ENCODE results near the gene CFAP53.

The CFAP53 gene

GRCh38 chr18:50287028-50287440 lies 20.7 kb upstream of the CFAP53 start:
- H3K36me3 ChIP-seq (ENCODE audit: insufficient read depth, low read length), result peaks cover 38% of the 10 kb centered on the region
- no peaks in the 10 kb centered on the region for H3K4me1 ChIP-seq (ENCODE audit: insufficient read depth, low read length)
- H3K9me3 ChIP-seq (ENCODE audit: insufficient read depth, low read depth, low read length), result no peaks in the 10 kb centered on the region
- peak overlapping the region; percentile 82 for H3K4me3 ChIP-seq (ENCODE audit: low read length)
- no peak overlapping the region for H3K27ac ChIP-seq (ENCODE audit: low read depth, low read length)
- peak overlapping the region; percentile 59 for H3K9ac ChIP-seq (ENCODE audit: low read depth, low read length)
- WGBS, result under 1% methylated on average over 27 of the region's 27 CpGs
- no peaks in the 10 kb centered on the region for H3K27me3 ChIP-seq (ENCODE audit: insufficient read depth, low read length)

- Histone ChIP-seq H3K27ac (ENCODE audit: low read depth, low read length) (no peak overlapping the region), H3K9me3 (ENCODE audit: insufficient read depth, low read depth, low read length) (no peaks in the 10 kb centered on the region), H3K27me3 (ENCODE audit: insufficient read depth, low read length) (no peaks in the 10 kb centered on the region), H3K36me3 (ENCODE audit: insufficient read depth, low read length) (peaks cover 38% of the 10 kb centered on the region), H3K9ac (ENCODE audit: low read depth, low read length) (peak overlapping the region; percentile 59), H3K4me1 (ENCODE audit: insufficient read depth, low read length) (no peaks in the 10 kb centered on the region), H3K4me3 (ENCODE audit: low read length) (peak overlapping the region; percentile 82)
- WGBS, result 22% methylated on average over 23 of the region's 23 CpGs
These were observed 20.2 kb upstream of the CFAP53 start for GRCh38 chr18:50286391-50287027.

- 0 out of 2 replicates have a peak overlapping the region, but pooled peaks have one; percentile 82 for H3K4me3 ChIP-seq (ENCODE audit: low read length)
- no peak overlapping the region for H3K27ac ChIP-seq (ENCODE audit: low read depth, low read length)
- no peaks in the 10 kb centered on the region for H3K27me3 ChIP-seq (ENCODE audit: insufficient read depth, low read length)
- H3K9ac ChIP-seq (ENCODE audit: low read depth, low read length), result no peak overlapping the region
- no peaks in the 10 kb centered on the region for H3K4me1 ChIP-seq (ENCODE audit: insufficient read depth, low read length)
- peaks cover 38% of the 10 kb centered on the region for H3K36me3 ChIP-seq (ENCODE audit: insufficient read depth, low read length)
- 96% methylated on average over 24 of the region's 24 CpGs for WGBS
- no peaks in the 10 kb centered on the region for H3K9me3 ChIP-seq (ENCODE audit: insufficient read depth, low read depth, low read length)
These were observed 19.5 kb upstream of the CFAP53 start for GRCh38 chr18:50285631-50286321.

GRCh38 chr18:50285071-50285470 lies 18.8 kb upstream of the CFAP53 start:
- no peaks in the 10 kb centered on the region for H3K27me3 ChIP-seq (ENCODE audit: insufficient read depth, low read length)
- WGBS, result 97% methylated on average over 13 of the region's 13 CpGs
- H3K27ac ChIP-seq (ENCODE audit: low read depth, low read length), result no peak overlapping the region
- H3K9me3 ChIP-seq (ENCODE audit: insufficient read depth, low read depth, low read length), result no peaks in the 10 kb centered on the region
- no peak overlapping the region for H3K9ac ChIP-seq (ENCODE audit: low read depth, low read length)
- H3K4me1 ChIP-seq (ENCODE audit: insufficient read depth, low read length), result no peaks in the 10 kb centered on the region; the same call in 1 of the 2 replicates
- no peak overlapping the region for H3K4me3 ChIP-seq (ENCODE audit: low read length)
- H3K36me3 ChIP-seq (ENCODE audit: insufficient read depth, low read length), result peaks cover 38% of the 10 kb centered on the region

- Histone ChIP-seq H3K27me3 (ENCODE audit: insufficient read depth, low read length) (no peaks in the 10 kb centered on the region), H3K4me3 (ENCODE audit: low read length) (no peak overlapping the region), H3K4me1 (ENCODE audit: insufficient read depth, low read length) (no peaks in the 10 kb centered on the region; the same call in 1 of the 2 replicates), H3K9ac (ENCODE audit: low read depth, low read length) (no peak overlapping the region), H3K36me3 (ENCODE audit: insufficient read depth, low read length) (peaks cover 41% of the 10 kb centered on the region), H3K9me3 (ENCODE audit: insufficient read depth, low read depth, low read length) (no peaks in the 10 kb centered on the region), H3K27ac (ENCODE audit: low read depth, low read length) (no peak overlapping the region)
- WGBS, result 95% methylated on average over 15 of the region's 15 CpGs
These were observed 18.1 kb upstream of the CFAP53 start for GRCh38 chr18:50284255-50284885.

- no peak overlapping the region for H3K4me3 ChIP-seq (ENCODE audit: low read length)
- H3K36me3 ChIP-seq (ENCODE audit: insufficient read depth, low read length), result peaks cover 49% of the 10 kb centered on the region
- H3K4me1 ChIP-seq (ENCODE audit: insufficient read depth, low read length), result no peaks in the 10 kb centered on the region; the same call in 1 of the 2 replicates
- 96% methylated on average over 29 of the region's 29 CpGs for WGBS
- no peak overlapping the region for H3K9ac ChIP-seq (ENCODE audit: low read depth, low read length)
- H3K9me3 ChIP-seq (ENCODE audit: insufficient read depth, low read depth, low read length), result no peaks in the 10 kb centered on the region
- H3K27me3 ChIP-seq (ENCODE audit: insufficient read depth, low read length), result no peaks in the 10 kb centered on the region
- no peak overlapping the region for H3K27ac ChIP-seq (ENCODE audit: low read depth, low read length)
These were observed 17.3 kb upstream of the CFAP53 start for GRCh38 chr18:50283469-50284209.

- no peaks in the 10 kb centered on the region for H3K9me3 ChIP-seq (ENCODE audit: insufficient read depth, low read depth, low read length)
- peaks cover 58% of the 10 kb centered on the region for H3K36me3 ChIP-seq (ENCODE audit: insufficient read depth, low read length)
- no peak overlapping the region for H3K4me3 ChIP-seq (ENCODE audit: low read length)
- no peaks in the 10 kb centered on the region; the same call in 1 of the 2 replicates for H3K4me1 ChIP-seq (ENCODE audit: insufficient read depth, low read length)
- H3K9ac ChIP-seq (ENCODE audit: low read depth, low read length), result no peak overlapping the region
- H3K27ac ChIP-seq (ENCODE audit: low read depth, low read length), result no peak overlapping the region
- H3K27me3 ChIP-seq (ENCODE audit: insufficient read depth, low read length), result no peaks in the 10 kb centered on the region
- WGBS, result 95% methylated on average over 42 of the region's 42 CpGs
These were observed 16.4 kb upstream of the CFAP53 start for GRCh38 chr18:50282521-50283335.

GRCh38 chr18:50281972-50282520 lies 15.8 kb upstream of the CFAP53 start:
- Histone ChIP-seq H3K4me3 (ENCODE audit: low read length) (peak overlapping the region; percentile 97), H3K36me3 (ENCODE audit: insufficient read depth, low read length) (peaks cover 65% of the 10 kb centered on the region)

GRCh38 chr18:50281295-50281971 lies 15.1 kb upstream of the CFAP53 start, which contains the start of gene MBD1:
Gene MBD1 (minus strand): TSS chr18:50281523. CDS start chr18:50279992, 1,531 bp downstream.
- no peaks in the 10 kb centered on the region; the same call in 1 of the 2 replicates for H3K4me1 ChIP-seq (ENCODE audit: insufficient read depth, low read length)
- H3K27ac ChIP-seq (ENCODE audit: low read depth, low read length), result peak within 1 kb of the TSS; percentile 88
- no peaks in the 10 kb centered on the region for H3K9me3 ChIP-seq (ENCODE audit: insufficient read depth, low read depth, low read length)
- H3K9ac ChIP-seq (ENCODE audit: low read depth, low read length), result peak within 1 kb of the TSS; percentile 82
- under 1% methylated on average over 63 of the region's 63 CpGs for WGBS
- H3K4me3 ChIP-seq (ENCODE audit: low read length), result peak within 1 kb of the TSS; percentile 97
- peaks cover 71% of the 10 kb centered on the region for H3K36me3 ChIP-seq (ENCODE audit: insufficient read depth, low read length)
- H3K27me3 ChIP-seq (ENCODE audit: insufficient read depth, low read length), result no peaks in the 10 kb centered on the region

More at GRCh38 chr18:50281972-50282520, 15.8 kb upstream of the CFAP53 start:
- Histone ChIP-seq H3K27me3 (ENCODE audit: insufficient read depth, low read length) (no peaks in the 10 kb centered on the region), H3K4me1 (ENCODE audit: insufficient read depth, low read length) (no peaks in the 10 kb centered on the region; the same call in 1 of the 2 replicates), H3K9ac (ENCODE audit: low read depth, low read length) (peak overlapping the region; percentile 82), H3K9me3 (ENCODE audit: insufficient read depth, low read depth, low read length) (no peaks in the 10 kb centered on the region), H3K27ac (ENCODE audit: low read depth, low read length) (peak overlapping the region; percentile 88)
- WGBS, result 42% methylated on average over 35 of the region's 35 CpGs
